CD4-positive, alpha-beta T cell (primary cell): Measurements from ENCODE around the gene PPIL1. TPM values are rescaled to one million over a fixed set of nuclear protein-coding genes. Genes with fewer than 3 reads are reported as not detected.

Experiments used
- ATAC-seq: fragments of 200-7000 bp; cut with Tn5 transposase; one replicate; pipeline ENCODE4 v1.10.0; 2022; ENCODE audit warnings: mild to moderate bottlenecking; ENCODE audit not compliant: poor library complexity
- CTCF ChIA-PET: fragments of 350-600 bp; sonication (Branson Sonifier 250); formaldehyde crosslinking; loops from one replicate; lab custom pipeline; 2021; ENCODE audit warnings: antibody characterized with exemption, inconsistent platforms; lab: Charles Lee
- POLR2A ChIA-PET: fragments of 350-600 bp; sonication (Branson Sonifier 250); formaldehyde crosslinking; loops from one replicate; lab custom pipeline; 2021; ENCODE audit warnings: antibody characterized with exemption, inconsistent platforms; lab: Charles Lee
- DNase-seq, 14 experiments: peaks; one replicate each; pipeline ENCODE4 v3.0.0-alpha.2; 2013 to 2020; ENCODE audit warnings: mixed read lengths in 2 of 14
- H3K27ac ChIP-seq, 2 donors: one replicate each; pipeline versions ENCODE4 v1.5.1 to v1.7.0; 2013; ENCODE audit warnings: low read length in 2 of 2, low read depth in 1 of 2, mild to moderate bottlenecking in 1 of 2
- H3K27me3 ChIP-seq, 2 experiments: 1 replicate in 1 of 2; 2 replicates in 1 of 2; pipeline versions ENCODE4 v1.6.1 to v1.7.0; 2013; ENCODE audit warnings: low read length in 2 of 2, control low read depth in 1 of 2, mild to moderate bottlenecking in 1 of 2, moderate library complexity in 1 of 2; ENCODE audit not compliant: insufficient read depth in 2 of 2, control insufficient read depth in 1 of 2
- H3K36me3 ChIP-seq: one replicate; pipeline ENCODE4 v1.6.1; 2013; ENCODE audit warnings: low read length, control low read depth; ENCODE audit not compliant: insufficient read depth
- H3K4me1 ChIP-seq: one replicate; pipeline ENCODE4 v1.6.1; 2013; ENCODE audit warnings: low read length, control low read depth; ENCODE audit not compliant: insufficient read depth
- H3K4me3 ChIP-seq: one replicate; pipeline ENCODE4 v1.5.1; 2013; ENCODE audit warnings: mild to moderate bottlenecking, low read length, moderate library complexity
- H3K9me3 ChIP-seq, 2 experiments: 1 replicate in 1 of 2; 2 replicates in 1 of 2; pipeline versions ENCODE4 v1.6.1 to v1.7.0; 2013; ENCODE audit warnings: low read length in 2 of 2, mild to moderate bottlenecking in 2 of 2, control low read depth in 1 of 2, moderate library complexity in 1 of 2; ENCODE audit not compliant: control insufficient read depth in 1 of 2, insufficient read depth in 1 of 2
- H3K27ac Mint-ChIP-seq: one replicate; pipeline ENCODE4 v1.8.0; 2020; ENCODE audit warnings: mixed read lengths
- H3K27me3 Mint-ChIP-seq: one replicate; pipeline ENCODE4 v1.8.0; 2021; ENCODE audit warnings: mixed read lengths
- H3K36me3 Mint-ChIP-seq: one replicate; pipeline ENCODE4 v1.8.0; 2021; ENCODE audit warnings: low read depth, mixed read lengths
- H3K4me1 Mint-ChIP-seq: one replicate; pipeline ENCODE4 v1.8.0; 2021; ENCODE audit warnings: low read depth, mixed read lengths
- H3K4me3 Mint-ChIP-seq: one replicate; pipeline ENCODE4 v1.8.0; 2020; ENCODE audit warnings: mild to moderate bottlenecking, mixed read lengths
- H3K9me3 Mint-ChIP-seq: one replicate; pipeline ENCODE4 v1.8.0; 2020; ENCODE audit warnings: mixed read lengths
- intact Hi-C, 2 experiments: fragments of 100-400 bp; cut with DNase I in 1 of 2; cut with micrococcal nuclease in 1 of 2; formaldehyde crosslinking; loops; one replicate each; pipeline versions ENCODE4 v1.15.1 to v1.9.0; 2023 to 2025; cut with DNase I, micrococcal nuclease
- polyA plus RNA-seq, 2 donors: library from polyadenylated mRNA; unstranded; fragments of 120-200 nt; gene quantifications; one replicate each; pipeline ENCODE4 v1.2.1, GENCODE V29; 2013
- total RNA-seq, 174 experiments: library from RNA in 2 of 174; stranded (reverse) in 2 of 174; gene quantifications; one replicate each; pipeline ENCODE4 v1.2.3 and lab custom pipeline; 2021 to 2026
- TF ChIP-seq, protein P1 (sequence below): fragments of 200-600 bp; IDR thresholded peaks from one replicate; pipeline ENCODE4 v1.8.0; 2022; ENCODE audit warnings: antibody characterized with exemption, mild to moderate bottlenecking

The PPIL1 gene
- total RNA-seq (1 to 10 TPM; 1.8 to 2.2 TPM), total RNA-seq (lab: John Stamatoyannopoulos, UW) (6.6 to 126 (median 20.1) reads per million in 172 experiments)
- 14.7 TPM for polyA plus RNA-seq (2013, experiment 1 of 2)
- polyA plus RNA-seq (2013, experiment 2 of 2), result 16.6 TPM

DNA sequence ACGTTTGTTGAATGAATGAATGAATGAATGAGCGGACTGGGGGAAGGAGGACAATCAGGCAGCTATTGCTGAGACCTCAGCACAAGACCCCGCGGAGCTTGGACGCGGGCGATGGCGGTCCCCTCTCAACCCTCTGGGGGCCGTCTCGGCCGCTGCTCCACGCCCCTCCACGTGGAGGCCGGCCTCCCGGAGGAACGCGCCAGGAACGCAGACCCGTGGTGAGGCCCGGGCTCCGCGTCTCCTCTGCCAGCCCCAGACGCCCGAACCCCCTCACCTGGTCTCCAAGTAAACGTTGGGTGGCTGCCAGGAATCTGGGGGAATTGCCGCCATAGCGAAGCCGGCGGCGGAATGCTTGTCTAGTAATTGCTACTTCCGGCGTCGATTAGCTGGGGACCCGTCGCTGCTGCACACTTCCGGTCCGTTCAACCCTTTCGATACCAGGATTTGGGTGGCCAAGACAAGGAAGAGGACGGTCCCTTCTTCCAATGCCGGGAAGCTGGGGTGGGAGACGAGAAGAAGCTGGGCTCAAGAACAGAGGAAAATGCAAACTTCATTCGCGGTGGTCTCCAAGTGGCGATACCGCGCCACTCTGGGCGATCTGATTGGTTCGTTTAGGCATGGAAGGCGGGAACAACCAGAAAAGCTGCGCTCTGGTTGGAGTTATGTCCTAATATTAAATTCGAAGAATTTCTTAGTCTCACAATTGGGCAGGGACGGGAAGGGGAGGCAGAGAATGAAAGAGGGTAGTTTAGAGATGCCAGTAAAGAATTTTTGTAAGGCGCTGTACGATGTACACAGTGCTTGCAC lies at the start of gene PPIL1:
Gene PPIL1 (minus strand): TSS at position 361 of the 807 bp plus-strand sequence. CDS start 31 bp downstream, at position 330.
- intact Hi-C loops, result loop anchor here (1.0 to 10.0 kb wide), 5 partner anchors 11 to 850 kb away; partner anchors contain the start of genes C6orf89 (in 2 of the 2), MAPK14 (in 1 of the 2) and SLC26A8 (in 1 of the 2)
- H3K4me3 ChIP-seq, result peak within 1 kb of the TSS; percentile 69
- H3K4me1 Mint-ChIP-seq, result peaks cover 45% of the 10 kb centered on the region

DNA sequence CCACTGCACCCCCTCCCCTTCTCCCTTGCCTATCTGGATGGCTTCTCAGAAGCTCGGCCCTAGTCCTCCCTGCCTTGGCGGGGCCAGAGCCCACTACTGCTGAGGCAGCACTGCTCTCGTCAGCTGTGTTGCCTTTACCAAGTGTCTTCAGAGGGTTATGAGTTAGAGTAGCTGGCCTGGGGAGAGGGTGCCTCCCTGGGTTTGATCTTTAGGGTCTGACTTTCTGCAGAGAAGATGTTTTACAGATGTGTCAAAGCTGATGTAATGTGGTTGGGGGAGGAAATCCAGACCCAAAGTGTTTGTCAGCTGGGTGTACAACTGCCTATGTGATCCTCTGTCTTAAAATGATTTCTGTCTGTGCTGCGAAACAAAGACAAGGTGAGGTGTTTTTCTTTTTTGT lies 49.5 kb upstream of the PPIL1 start:
- H3K36me3 Mint-ChIP-seq, result peaks cover 63% of the 10 kb centered on the region
- no peak overlapping the region for H3K27ac Mint-ChIP-seq
- no peaks in the 10 kb centered on the region for H3K9me3 Mint-ChIP-seq
- H3K4me3 Mint-ChIP-seq, result no peak overlapping the region
- Histone ChIP-seq H3K9me3 (no peaks in the 10 kb centered on the region), H3K27ac (no peak overlapping the region), H3K27me3 (no peaks in the 10 kb centered on the region), H3K4me3 (no peak overlapping the region), H3K36me3 (peaks cover 57% of the 10 kb centered on the region), H3K4me1 (peaks cover 7% of the 10 kb centered on the region)
- POLR2A ChIA-PET, result no interaction called here
- H3K4me1 Mint-ChIP-seq, result peaks cover 5% of the 10 kb centered on the region
- TF ChIP-seq, protein P1, sequence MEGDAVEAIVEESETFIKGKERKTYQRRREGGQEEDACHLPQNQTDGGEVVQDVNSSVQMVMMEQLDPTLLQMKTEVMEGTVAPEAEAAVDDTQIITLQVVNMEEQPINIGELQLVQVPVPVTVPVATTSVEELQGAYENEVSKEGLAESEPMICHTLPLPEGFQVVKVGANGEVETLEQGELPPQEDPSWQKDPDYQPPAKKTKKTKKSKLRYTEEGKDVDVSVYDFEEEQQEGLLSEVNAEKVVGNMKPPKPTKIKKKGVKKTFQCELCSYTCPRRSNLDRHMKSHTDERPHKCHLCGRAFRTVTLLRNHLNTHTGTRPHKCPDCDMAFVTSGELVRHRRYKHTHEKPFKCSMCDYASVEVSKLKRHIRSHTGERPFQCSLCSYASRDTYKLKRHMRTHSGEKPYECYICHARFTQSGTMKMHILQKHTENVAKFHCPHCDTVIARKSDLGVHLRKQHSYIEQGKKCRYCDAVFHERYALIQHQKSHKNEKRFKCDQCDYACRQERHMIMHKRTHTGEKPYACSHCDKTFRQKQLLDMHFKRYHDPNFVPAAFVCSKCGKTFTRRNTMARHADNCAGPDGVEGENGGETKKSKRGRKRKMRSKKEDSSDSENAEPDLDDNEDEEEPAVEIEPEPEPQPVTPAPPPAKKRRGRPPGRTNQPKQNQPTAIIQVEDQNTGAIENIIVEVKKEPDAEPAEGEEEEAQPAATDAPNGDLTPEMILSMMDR, result no peak
- intact Hi-C loops, result no loop called here
- ATAC-seq, result no peak
- no peaks in the 10 kb centered on the region for H3K27me3 Mint-ChIP-seq
- DNase-seq, result no peak
- CTCF ChIA-PET, result no interaction called here

More for the DNA sequence above, at the start of gene PPIL1:
- peaks cover 14% of the 10 kb centered on the region for H3K4me1 ChIP-seq
- H3K27ac ChIP-seq, result peak within 1 kb of the TSS; percentile 80 to 82
- POLR2A ChIA-PET, result interaction anchor here (0.5 to 3.5 kb wide), 18 partner anchors 11 to 759 kb away, joined by 3 to 54 read pairs (median 4); partner anchors contain the start of genes C6orf89, CMTR1, MTCH1 and PI16
- H3K9me3 ChIP-seq, result no peaks in the 10 kb centered on the region
- TF ChIP-seq, protein P1, result no peak
- H3K36me3 ChIP-seq, result peaks cover 10% of the 10 kb centered on the region
- peak; percentile 71 to 94 (median 82) for DNase-seq
- Mint-ChIP-seq H3K4me3 (peak within 1 kb of the TSS; percentile 95), H3K9me3 (no peaks in the 10 kb centered on the region), H3K36me3 (peaks cover 30% of the 10 kb centered on the region), H3K27ac (peak within 1 kb of the TSS; percentile 95), H3K27me3 (peaks cover 17% of the 10 kb centered on the region)
- peak; percentile 91 for ATAC-seq
- peaks cover 0 to 5% of the 10 kb centered on the region in 2 experiments for H3K27me3 ChIP-seq
- CTCF ChIA-PET, result interaction anchor here (0.8 to 4.0 kb wide), 10 partner anchors 9 to 298 kb away, joined by 3 to 56 read pairs (median 4); partner anchors contain the start of genes C6orf89 and MTCH1

DNA sequence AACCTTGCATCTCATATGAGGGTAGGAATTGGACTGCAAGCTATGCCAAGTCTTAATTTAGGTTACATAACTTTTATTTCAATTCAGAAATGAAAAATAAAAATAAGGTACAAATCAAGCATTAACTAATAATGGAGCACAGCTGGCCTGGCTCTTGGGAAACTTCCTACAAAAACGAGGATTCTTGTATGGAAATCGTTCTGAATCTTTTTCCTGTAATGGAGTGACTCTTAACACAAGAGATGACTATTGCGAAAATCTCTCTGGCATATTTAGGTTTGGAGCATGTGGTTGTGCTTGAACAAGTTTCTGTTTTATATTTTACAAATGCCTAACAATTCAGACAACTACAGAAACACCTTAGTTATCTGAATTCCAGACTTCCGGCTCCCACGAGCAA lies 45.9 kb upstream of the PPIL1 start:
- H3K27me3 Mint-ChIP-seq, result no peaks in the 10 kb centered on the region
- Histone ChIP-seq H3K27me3 (no peaks in the 10 kb centered on the region), H3K27ac (no peak overlapping the region), H3K4me1 (peaks cover 2% of the 10 kb centered on the region), H3K4me3 (no peak overlapping the region), H3K36me3 (peaks cover 87% of the 10 kb centered on the region), H3K9me3 (no peaks in the 10 kb centered on the region)
- no peak for ATAC-seq
- H3K9me3 Mint-ChIP-seq, result no peaks in the 10 kb centered on the region
- H3K4me1 Mint-ChIP-seq, result peaks cover 5% of the 10 kb centered on the region
- H3K36me3 Mint-ChIP-seq, result peaks cover 87% of the 10 kb centered on the region
- ChIA-PET POLR2A (no interaction called here), CTCF (no interaction called here)
- no peak overlapping the region for H3K4me3 Mint-ChIP-seq
- intact Hi-C loops, result no loop called here
- TF ChIP-seq, protein P1, result no peak
- no peak overlapping the region for H3K27ac Mint-ChIP-seq
- DNase-seq, result no peak
